Activated CD8-positive, alpha-beta memory T cell treated with anti-CD3 and anti-CD28 coated beads for 48 hours (primary cell): ENCODE data around the gene ANXA2.
A peak's percentile ranks its signal among the peaks of the same experiment; 100 is the strongest.
"Not testable (repeated sequence)": the region's sequence is repeated elsewhere in the genome, so short reads cannot be mapped to it uniquely, and the experiment has no call there.

Experiments
- DNase-seq, 3 experiments: peaks; one replicate each; pipeline ENCODE4 v3.0.0-alpha.2; 2020; ENCODE audit warnings: low read depth in 2 of 3, low spot score in 2 of 3

The ANXA2 gene

DNA sequence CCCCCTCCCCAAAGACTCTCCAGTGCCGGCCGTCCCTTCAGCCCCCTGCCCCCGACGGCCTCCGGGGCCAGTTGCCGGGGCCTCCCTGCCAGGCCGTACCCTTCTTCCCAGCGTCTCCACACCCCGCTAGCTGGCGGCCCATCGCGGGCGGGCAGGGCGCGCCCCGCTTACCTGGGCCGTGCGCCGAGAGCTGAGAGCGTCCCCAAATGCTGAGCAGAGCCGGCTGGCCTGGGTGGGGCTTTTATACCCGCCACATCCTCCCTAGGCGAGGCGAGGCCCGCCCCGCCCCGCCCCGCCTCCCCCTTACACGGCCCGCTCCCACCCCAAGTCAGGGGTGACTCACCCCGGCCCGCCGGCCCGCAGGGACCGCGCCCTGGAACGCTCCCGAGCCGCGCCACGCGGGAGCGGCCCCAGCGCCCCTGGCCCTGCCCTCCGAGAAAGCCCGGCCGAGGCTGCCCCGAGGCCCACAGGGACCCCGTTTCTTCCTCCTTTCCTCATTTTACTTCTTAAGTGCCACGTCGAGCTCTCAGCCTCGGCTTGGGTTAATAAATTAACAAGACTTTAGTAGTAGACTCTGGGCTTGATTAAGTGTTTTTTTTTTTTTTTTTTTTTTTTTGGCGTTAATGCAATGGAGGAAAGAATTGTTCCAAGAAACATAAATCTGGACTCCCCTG, at the start of gene ANXA2:
Gene ANXA2 (minus strand): TSS at position 215 of the 674 bp plus-strand sequence. CDS start 11,911 bp downstream, outside the sequence.
- peak; percentile 51 to 70 (median 57) for DNase-seq

- no peak for DNase-seq
Measured at GRCh38 chr15:60444289-60444912, 46.6 kb upstream of the ANXA2 start.

- DNase-seq = no peak
Measured at GRCh38 chr15:60442763-60443162, 45.0 kb upstream of the ANXA2 start.

- DNase-seq = no peak
Measured at GRCh38 chr15:60442031-60442650, 44.4 kb upstream of the ANXA2 start.

GRCh38 chr15:60441331-60441730, 43.5 kb upstream of the ANXA2 start:
- no peak for DNase-seq

- no peak for DNase-seq
Measured at GRCh38 chr15:60438646-60439045, 40.9 kb upstream of the ANXA2 start.

DNA sequence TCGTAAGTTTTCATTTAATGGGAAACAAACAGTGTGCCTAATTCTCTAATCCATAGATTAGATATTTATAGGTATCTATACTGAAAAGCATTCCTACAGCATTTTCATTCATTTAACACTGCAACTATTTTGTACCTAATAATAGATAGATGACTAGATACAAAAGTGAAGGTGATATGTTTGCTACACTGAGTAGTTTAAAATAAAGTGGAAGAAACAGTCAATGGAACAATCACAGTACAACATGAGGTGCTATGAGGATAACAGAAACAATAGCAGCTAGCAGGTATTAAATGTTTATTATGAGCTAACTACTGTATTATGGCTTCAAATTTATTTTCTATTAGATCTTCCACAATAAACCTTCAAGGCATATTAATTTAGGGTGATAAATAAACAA, 31.1 kb upstream of the ANXA2 start:
- DNase-seq = no peak

DNA sequence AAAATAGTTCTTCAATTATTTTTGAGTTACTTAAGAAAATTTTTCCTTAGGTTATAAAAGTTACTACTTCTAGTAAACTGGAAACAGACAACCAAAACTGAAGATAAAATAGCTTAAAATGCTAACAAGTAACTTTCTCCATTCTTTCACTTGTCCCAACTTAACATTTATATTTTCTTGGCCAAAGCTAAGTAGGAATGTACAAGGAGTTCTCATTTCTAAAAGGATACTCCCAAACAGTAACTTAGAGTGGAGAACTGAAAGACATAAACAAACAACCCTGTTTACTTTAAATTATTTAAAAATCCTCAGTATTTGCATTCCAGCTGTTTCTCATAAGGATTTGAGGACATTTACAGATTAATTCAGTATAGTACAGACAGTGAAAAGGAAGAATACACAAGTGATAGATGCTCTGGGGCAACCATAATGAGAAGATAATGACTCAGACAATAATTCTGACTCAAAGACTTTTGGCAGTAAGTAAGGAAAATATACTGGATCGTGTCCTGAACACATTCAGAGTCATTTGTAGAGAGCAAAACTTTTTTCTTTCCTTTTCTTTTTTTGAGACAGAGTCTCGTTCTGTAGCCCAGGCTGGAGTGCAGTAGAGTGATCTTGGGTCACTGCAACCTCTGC, 29.2 kb upstream of the ANXA2 start:
- DNase-seq = no peak

DNA sequence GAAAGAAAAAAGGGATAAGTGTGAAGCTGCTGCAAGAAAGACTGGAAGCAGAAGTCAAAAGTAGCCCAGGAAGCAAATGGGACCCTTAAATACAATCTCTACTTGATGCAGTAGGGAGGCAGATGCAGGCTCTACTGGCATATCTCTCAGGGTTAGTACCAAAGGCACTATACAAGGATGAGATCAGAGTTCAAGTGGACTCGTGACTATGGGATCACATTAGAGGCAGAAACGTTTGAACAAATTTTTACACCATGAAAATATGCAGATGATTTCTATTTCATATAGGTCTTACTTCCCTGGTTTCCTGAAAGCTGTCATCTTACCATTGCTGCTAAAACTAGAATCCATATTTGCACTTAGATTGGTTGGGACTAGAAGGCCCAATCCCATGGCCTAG, 27.7 kb upstream of the ANXA2 start:
- no peak for DNase-seq

DNA sequence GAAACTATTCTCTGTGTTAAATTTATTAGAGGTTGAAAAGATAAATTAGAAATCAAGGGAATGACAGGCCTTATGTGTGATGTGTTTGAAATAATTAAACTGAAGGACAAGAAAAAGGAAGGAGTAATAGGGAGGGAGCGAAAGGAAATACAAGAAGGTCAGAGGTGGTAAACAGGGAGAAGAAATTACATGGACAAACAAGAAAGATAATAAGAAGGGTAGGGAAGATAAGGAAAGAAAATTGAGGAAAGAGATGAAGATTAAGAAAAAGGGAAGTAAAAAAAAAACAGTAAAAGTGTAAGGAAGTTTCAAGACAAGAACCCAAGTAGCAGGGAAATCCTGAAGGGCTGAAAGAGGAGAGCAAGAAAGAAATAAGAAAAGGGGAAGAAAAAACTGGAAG, 26.2 kb upstream of the ANXA2 start:
- no peak for DNase-seq

GRCh38 chr15:60423537-60423936, 25.8 kb upstream of the ANXA2 start:
- DNase-seq = no peak

- no peak for DNase-seq
Measured at GRCh38 chr15:60421544-60421943, 23.8 kb upstream of the ANXA2 start.

DNA sequence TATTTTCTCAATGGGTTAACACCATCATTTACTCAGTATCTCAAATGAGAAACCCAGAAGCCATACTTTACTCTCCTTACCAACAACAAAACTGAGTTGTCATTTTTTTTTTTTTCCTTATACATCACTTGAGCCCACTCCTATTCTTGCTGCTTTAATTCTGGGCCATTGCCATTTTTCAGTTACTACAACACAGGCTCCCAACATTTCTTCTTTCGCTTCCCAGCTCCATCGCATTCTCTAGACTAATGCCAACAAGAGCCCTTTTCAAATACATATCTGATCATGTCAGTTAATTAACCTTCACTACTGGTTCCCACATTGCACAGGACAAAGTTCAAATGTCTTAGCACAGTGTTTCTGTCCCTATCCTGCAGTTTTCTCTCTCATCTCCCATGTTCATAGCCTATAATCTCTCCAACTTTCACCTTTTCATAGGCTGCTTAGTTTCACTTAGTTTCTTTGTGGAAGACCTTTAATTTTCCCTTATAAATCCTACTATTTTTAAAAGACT, 22.5 kb upstream of the ANXA2 start:
- no peak for DNase-seq

- no peak for DNase-seq
Measured at GRCh38 chr15:60419753-60420152, 22.0 kb upstream of the ANXA2 start.

DNA sequence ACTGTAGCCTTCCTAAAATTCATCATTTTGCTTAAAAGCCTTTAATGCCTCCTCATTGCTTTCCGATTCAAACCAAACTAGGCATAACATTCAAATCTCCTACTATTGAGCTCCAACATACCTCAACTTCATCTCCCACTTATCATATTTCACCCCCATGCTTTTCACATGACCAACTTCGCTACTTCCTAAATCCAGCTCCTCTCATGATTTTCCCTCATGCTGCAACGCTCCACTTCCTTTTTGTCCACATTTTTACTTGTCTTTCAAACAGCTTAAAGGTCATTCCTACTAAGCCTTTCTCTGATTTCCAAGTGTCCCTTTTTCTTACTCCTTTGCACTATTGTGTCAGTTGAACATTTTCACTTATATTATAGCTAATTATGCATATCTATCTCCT, 20.3 kb upstream of the ANXA2 start:
- no peak for DNase-seq

- no peak for DNase-seq
Measured at GRCh38 chr15:60417112-60417511, 19.3 kb upstream of the ANXA2 start.

- no peak for DNase-seq
Measured at GRCh38 chr15:60416484-60416883, 18.7 kb upstream of the ANXA2 start.

- DNase-seq = no peak
Measured at GRCh38 chr15:60414016-60414682, 16.4 kb upstream of the ANXA2 start.

DNA sequence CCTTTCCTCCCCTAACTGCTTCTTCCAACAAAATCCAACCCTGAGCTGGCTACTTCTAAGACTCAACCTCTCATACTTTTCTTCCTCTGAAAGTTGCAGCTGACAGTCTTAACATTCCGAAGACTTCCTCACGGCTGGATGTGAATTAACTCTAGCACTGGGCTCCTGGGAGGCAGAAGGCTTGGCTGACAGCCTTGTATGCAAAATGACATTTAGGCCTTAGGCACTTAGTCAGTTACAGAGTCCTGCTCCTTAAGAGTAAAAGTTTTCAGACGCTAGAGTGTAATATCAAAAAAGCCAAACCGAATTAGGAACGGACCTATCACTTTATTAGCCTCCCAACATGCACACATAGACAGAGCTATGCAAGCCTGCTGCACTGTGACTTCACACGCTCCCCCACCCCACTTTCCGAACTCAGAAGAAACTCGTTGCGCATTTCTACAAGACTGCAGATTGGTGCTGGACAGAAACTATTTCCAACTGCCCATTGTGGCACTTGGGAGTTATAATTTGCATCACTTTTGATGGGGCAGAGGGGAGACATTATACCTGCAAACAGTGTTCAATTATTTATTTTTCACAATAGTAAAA, 15.5 kb upstream of the ANXA2 start:
- DNase-seq = no peak

- DNase-seq = not testable (repeated sequence)
Measured at GRCh38 chr15:60412807-60413206, 15.0 kb upstream of the ANXA2 start.
